CMK (cell line): Measurements from ENCODE around the gene APBA1.

Experiments used
- DNase-seq: peaks from one replicate; pipeline ENCODE4 v3.0.0-alpha.2; 2010; ENCODE audit warnings: low read depth

APBA1 gene

GRCh38 chr9:69671879-69672595 lies at the start of gene APBA1:
TSS of gene APBA1 (minus strand) at chr9:69672371.
- no peak for DNase-seq

- DNase-seq: no peak
Measured at GRCh38 chr9:69719983-69720382, 47.8 kb upstream of the APBA1 start.

DNA sequence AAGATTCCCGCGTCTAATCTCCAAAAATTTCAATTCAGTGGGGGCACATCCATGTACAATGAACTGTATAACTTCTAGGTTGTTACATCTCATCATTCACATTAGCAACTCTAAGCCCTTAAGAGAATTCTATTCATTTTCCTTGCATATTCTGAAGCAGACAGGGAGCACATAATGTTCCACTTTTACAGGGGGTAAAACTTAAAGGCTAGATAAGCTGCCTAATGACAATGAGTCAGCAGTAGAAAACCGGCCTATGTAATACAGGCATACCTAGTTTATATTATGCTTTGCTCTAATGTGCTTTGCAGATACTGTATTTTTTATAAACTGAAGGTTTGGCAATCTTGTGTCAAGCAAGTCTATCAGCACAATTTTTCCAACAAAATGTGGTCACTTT lies 47.2 kb upstream of the APBA1 start:
- DNase-seq: no peak

DNA sequence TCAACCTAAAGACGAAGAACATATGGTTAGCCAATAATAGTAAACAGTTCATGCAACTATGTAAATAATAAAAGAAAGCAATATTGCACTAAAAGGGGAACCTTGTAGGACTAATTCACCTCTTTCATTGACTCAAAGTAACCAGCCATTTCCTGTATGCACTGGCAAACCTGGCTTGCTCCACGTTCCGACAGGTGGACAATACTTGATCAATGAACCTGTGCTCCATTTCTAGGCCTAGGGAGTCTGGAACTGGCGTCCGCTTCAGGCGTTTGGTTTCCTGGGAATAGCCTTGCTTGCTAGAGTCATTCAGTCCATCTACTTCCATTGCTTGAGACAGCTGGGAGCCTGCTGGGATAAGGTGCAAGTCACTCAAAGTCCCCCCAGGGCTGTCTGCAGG lies 46.0 kb upstream of the APBA1 start:
- DNase-seq: no peak

- DNase-seq: no peak
Measured at GRCh38 chr9:69715825-69716224, 43.7 kb upstream of the APBA1 start.

DNA sequence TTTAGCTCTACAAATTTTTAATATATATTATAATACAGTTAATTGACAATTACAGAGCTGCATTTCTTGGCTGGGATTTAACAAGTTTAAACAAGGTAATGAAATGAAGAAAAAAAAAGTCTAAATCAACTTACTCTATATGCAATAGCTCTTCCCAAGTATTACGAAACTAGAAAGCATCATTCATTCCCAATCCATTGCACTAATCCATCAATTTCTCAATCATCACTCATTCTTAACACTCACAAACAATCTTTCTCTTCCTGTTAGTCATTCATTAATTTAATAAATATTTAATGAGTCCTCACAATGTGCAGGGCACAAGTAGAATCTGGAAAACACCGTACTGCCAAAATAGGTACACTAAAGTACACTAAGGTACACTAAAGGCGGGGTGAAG lies 42.9 kb upstream of the APBA1 start:
- no peak for DNase-seq

DNA sequence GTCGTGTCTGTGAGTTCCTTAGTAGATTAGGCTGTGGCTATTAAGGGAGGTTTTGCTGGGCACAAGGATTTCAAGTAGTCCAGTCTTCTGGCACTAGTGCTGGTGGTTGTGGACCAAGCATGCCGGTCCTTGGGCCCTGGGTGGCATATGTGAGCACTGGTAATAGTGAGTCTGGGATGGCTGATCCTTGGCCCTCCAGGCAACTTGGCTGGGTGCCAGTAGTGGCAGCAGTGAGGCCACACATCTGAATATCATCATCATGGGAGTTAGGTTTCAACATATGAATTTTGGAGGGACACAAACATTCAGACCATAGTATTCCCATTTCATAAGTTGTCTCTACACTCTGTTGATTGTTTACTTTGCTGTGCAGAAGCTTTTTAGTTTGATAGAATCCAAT lies 25.3 kb upstream of the APBA1 start:
- DNase-seq: no peak

DNA sequence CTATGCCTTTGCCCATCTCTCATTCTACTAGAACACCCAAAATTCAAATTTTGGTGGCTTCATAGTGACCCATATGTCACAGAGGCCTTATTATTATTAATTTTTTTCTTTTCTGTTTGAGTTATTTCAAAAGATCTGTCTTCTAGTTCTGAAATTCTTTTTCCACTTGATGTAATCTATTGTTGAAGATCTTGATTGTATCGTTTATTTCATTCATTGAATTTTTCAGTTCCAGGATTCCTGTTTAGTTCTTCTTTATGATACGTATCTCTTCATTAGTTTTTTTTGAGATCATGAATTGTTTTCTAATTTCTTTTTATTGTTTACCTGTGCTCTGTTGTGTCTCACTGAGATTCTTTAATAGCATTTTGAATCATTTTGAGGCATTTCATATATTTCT lies 24.6 kb upstream of the APBA1 start:
- no peak for DNase-seq

- no peak for DNase-seq
Measured at GRCh38 chr9:69689991-69690538, 17.9 kb upstream of the APBA1 start.

DNA sequence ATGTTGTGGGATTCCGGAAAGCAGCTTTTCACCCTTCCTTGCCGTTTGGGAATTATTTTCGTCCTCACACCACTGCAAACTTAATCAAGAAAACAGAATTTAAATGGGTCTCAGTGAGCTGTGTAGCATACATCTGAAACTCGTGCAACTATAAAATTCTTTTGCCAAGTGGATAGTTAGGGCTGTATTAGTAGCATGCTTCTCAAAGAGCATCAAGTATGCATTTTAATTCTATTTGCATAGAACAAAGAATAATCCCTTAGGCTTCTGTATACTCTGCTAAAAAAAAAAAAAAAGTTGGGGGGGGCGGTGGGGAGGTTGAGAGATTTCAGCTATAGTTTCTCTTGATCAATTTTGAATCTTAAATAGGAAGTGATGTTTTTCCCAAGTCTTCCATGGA lies 11.8 kb upstream of the APBA1 start:
- DNase-seq: no peak

DNA sequence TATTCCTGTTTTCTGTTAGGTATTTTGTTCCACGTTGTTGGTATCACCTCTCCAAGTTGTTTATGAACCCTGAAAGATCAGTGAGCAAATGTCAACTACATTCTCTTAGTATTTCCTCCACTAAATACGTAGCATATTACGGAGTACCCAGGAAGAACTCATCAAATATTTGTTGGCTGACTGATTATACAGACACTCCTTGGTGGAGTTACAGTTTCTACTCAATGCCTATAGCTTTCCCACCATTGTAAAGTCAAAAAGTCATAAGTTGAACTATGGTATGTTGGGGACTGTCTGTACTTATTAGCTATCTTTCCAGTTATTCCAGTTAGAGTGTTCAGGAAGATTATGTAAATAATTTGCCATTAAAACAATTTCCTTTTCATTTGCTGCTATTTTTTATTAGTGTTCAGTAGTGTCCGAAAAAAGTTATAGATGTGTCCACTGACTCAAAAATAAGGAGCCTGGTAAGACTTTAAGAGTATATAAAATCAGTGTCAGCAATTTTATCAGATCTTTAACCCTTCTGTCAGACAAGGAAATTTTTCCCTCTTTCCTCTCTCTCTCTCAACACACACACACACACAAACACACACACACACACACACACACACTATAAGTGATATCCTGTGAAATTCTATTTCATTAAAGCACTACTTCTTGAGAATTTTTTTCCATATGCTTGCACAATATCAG lies 6.8 kb upstream of the APBA1 start:
- DNase-seq: no peak

GRCh38 chr9:69677931-69678330 lies 5.8 kb upstream of the APBA1 start:
- DNase-seq: no peak

DNA sequence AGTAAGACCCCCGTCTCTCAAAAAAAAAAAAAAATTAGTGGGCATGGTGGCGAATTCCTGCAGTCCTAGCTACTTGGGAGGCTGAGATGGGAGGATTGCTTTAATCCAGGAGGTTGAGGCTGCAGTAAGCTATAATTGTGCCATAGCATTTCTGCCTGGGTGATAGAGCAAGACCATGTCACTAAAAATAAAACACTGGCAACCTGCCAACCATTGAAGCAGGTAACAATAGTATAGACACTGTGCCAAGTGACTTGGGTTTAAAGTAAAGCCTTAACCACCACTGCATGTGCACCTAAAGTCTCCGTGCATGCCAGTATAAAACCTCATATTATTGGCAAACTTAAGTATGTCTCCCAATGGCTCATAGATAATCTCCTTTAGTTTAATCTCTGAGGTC lies 3.4 kb upstream of the APBA1 start:
- no peak for DNase-seq

GRCh38 chr9:69674716-69675438 lies 2.7 kb upstream of the APBA1 start:
- DNase-seq: no peak

DNA sequence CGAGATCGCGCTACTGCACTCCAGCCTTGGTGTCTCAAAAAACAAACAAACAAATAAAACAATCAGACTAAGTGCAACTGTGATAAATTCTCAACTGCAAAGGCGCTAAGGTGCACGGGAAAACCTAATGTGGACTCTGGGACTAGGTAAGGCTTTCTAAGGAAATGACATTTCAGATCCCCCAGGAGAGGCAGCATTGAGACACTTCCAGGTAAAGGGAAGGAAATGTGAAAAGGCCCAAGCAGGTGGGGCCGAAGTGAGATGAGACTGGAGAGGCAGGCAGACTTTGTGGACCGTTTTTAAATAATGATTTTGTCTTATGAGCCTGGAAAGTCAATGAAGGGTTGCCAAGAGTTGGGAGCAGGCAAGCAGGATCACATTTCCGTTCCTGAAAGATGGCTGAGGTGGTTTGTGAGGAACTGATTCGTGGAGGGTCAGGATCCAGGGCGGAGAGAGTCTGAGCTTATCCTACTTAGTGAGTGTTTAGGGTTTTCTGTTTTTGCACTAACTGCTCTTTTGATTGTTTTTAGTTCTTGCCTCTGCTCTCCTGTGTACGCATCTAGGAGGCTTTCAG lies 2.0 kb upstream of the APBA1 start:
- no peak for DNase-seq

DNA sequence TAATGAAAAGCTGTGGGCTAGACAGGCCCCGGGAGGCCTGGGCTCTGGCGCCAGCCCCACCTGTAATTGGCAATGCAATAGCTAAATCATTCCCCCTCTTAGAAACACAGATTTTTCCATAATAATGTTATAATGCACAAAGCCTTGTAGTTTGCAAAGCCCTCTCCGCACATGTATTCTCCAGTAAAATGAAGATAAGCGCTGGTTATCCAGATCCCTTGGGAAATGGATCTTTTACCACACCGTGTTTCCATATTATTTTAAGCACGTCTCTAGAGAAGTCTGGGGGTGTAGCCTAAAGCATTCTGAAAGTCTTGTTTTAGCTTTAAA lies 1.1 kb upstream of the APBA1 start:
- no peak for DNase-seq

DNA sequence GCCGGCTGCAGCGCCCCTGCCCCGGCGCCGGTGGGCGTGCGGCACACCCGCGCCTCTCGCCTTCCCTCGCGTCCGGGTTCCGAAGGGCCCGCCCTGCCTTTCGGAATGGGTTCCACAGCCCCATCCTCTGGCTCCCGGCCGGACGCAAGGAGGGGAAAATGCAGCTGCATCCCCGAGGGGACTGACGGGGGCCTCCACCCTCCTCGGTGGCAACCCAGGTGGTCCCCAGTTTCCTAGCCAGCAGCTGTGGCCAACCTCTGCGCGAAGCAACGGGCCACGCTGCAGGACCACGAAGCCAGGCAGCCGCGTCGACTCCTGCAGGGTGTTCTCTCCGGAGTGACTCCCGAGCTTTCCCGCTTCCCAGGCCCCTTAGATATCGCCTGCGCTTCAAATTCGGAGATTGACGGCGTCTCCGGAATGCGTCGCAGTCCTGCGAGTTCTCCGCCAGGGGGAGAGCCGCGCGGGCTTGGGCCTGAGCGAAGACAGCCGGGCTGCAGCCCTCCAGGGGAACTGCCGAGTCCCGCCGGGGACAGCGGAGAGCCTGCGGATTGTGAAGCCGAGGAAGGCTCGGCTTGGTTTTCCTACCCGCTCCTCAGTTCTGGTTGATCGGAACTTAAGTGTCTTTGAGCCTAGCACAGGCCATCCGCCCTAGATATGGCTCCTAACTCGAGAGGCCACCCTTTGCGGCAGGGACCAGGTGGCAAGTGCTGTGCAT lies 582 bp upstream of the APBA1 start:
- DNase-seq: peak; percentile 9

DNA sequence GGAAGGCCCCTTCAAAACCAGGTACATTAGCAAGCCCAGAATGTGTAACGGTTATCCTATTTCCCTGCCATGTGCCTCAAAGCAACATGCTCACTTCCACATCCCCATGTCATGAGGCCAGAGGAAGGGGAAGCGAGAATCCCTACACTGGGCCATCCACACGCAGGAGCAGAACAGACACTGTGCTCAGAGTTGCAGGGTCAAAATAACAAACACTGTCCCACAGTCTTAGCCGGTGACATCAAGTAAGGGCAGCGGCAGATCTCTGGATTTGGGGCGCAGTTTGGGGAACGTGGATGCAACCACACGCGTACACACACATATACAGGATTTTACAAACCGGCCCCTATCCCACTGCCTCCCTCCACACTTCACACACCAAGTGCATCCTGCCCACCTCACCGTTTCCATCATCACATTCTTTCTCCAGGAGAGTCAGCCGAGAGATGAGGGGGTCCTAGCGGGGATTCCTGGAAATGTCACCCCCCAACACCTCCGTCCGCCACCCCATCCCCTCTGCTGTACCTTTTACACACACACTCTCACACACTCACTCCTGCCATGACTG lies 776 bp downstream of the APBA1 start:
- DNase-seq: no peak

DNA sequence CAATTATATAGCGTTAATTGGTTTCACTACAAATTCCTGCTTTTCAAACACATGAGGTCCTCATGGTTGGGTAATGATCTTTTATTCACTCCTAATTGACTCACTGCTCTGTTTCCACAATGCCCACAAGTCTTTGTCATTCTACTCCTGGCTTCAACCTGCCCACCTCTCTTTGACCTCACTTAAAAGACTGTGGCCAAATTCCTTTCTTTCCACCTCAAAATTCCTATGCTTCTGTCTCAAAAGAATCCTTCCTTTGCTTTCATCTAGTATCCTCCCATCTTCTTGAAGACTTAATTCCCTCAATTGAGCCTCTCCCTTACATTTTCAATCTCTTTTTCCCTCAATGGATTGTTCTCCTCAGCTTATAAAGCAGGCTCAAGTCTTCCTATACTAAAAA lies 4.9 kb downstream of the APBA1 start:
- DNase-seq: no peak

GRCh38 chr9:69660304-69660703 lies 11.9 kb downstream of the APBA1 start:
- no peak for DNase-seq

DNA sequence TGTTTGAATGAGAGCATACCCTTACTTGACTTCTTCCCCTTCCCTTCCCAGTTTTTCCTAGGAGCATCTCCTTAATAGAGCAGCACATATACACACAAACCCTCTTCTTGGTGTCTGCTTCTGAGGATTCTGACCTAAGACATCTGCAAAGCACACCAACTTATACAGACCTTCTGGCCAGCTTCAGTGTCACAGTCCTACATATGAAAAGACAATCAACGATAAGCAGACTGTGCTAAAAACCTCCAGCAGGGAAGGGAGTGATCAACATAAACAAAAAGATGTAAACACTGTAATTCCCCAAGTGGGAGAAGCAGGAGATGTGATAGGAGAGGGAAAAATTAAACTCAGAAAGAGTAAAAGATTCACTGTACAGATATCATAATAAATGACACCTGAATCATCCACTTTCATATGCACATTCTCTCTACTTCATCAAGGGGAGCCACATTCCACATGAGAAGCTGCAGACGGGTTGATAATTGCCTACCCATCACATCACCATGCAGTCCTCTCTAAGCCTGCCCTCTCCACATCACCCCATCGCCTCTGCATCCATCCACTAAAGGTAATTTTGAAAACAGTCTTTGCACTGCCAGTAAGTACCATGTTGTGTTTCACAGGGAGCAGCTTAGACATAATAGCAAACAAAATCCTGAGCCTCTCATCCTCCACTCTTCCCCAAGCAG lies 13.0 kb downstream of the APBA1 start:
- DNase-seq: no peak
